ENCODE results near the gene ITPRIP.

ITPRIP gene

GRCh38 chr10:104325436-104326435 lies 12.5 kb downstream of the ITPRIP start:
- DNase-seq = no peak

- no peak for DNase-seq
These were observed 13.3 kb downstream of the ITPRIP start for GRCh38 chr10:104324931-104325330.

GRCh38 chr10:104324221-104324686 lies 14.0 kb downstream of the ITPRIP start:
- no peak for DNase-seq

GRCh38 chr10:104323760-104324201 lies 14.5 kb downstream of the ITPRIP start:
- no peak for DNase-seq

- DNase-seq = no peak
These were observed 15.2 kb downstream of the ITPRIP start for GRCh38 chr10:104323085-104323484.

- peak; percentile 40 for DNase-seq
These were observed 15.9 kb downstream of the ITPRIP start for GRCh38 chr10:104322416-104322782.

GRCh38 chr10:104321725-104322415 lies 16.4 kb downstream of the ITPRIP start:
- DNase-seq = no peak

GRCh38 chr10:104321226-104321625 lies 17.0 kb downstream of the ITPRIP start:
- no peak for DNase-seq

- no peak for DNase-seq
These were observed 19.2 kb downstream of the ITPRIP start for GRCh38 chr10:104318810-104319741.

- no peak for DNase-seq
These were observed 19.9 kb downstream of the ITPRIP start for GRCh38 chr10:104318326-104318725.

GRCh38 chr10:104317726-104318299 lies 20.5 kb downstream of the ITPRIP start:
- DNase-seq = no peak

- DNase-seq = no peak
These were observed 21.0 kb downstream of the ITPRIP start for GRCh38 chr10:104317269-104317710.

GRCh38 chr10:104316321-104317099 lies 21.8 kb downstream of the ITPRIP start:
- no peak for DNase-seq

GRCh38 chr10:104315486-104315921 lies 22.8 kb downstream of the ITPRIP start:
- DNase-seq = no peak

- DNase-seq = no peak
These were observed 23.4 kb downstream of the ITPRIP start for GRCh38 chr10:104314591-104315485.

- no peak for DNase-seq
These were observed 27.0 kb downstream of the ITPRIP start for GRCh38 chr10:104311184-104311720.

GRCh38 chr10:104309980-104310978 lies 28.0 kb downstream of the ITPRIP start:
- DNase-seq = no peak

GRCh38 chr10:104308439-104308903 lies 29.8 kb downstream of the ITPRIP start:
- DNase-seq = no peak
